Ovary (tissue), 9 donors: Measurements from ENCODE around the gene HIPK3. TPM values are rescaled to one million over a fixed set of nuclear protein-coding genes. Genes with fewer than 3 reads are reported as not detected.

Experiments
- DNase-seq, 5 donors: peaks; one replicate each; pipeline ENCODE4 v3.0.0-alpha.2; 2019 to 2020
- H3K27ac ChIP-seq, 2 donors: fragments of 200-600 bp; one replicate each; pipeline versions ENCODE4 v1.5.1 to v1.8.0; 2019 to 2022
- H3K27me3 ChIP-seq: fragments of 200-600 bp; one replicate; pipeline ENCODE4 v1.8.0; 2022
- H3K36me3 ChIP-seq: fragments of 200-600 bp; sonication (generic); one replicate; pipeline ENCODE4 v1.5.1; 2019
- H3K4me1 ChIP-seq: one replicate; pipeline ENCODE4 v1.8.1; 2013; ENCODE audit warnings: mild to moderate bottlenecking, moderate library complexity; ENCODE audit not compliant: insufficient read depth
- H3K4me3 ChIP-seq: fragments of 200-600 bp; sonication (generic); one replicate; pipeline ENCODE4 v1.5.1; 2017
- H3K9me3 ChIP-seq, 2 donors: fragments of 200-600 bp in 1 of 2; sonication (generic) in 1 of 2; one replicate each; pipeline versions ENCODE4 v1.5.1 to v1.8.1; 2013 to 2019; ENCODE audit warnings: mild to moderate bottlenecking in 1 of 2, moderate library complexity in 1 of 2
- EP300 ChIP-seq: sonication (generic); formaldehyde crosslinking; IDR thresholded peaks from one replicate; pipeline ENCODE4 v1.6.1; 2017; ENCODE audit warnings: antibody characterized with exemption
- POLR2A ChIP-seq: fragments of 450-650 bp; IDR thresholded peaks from one replicate; pipeline ENCODE4 v1.6.1; 2017; ENCODE audit warnings: antibody characterized with exemption, mild to moderate bottlenecking, moderate library complexity
- WGBS, 3 donors: extraction: QIAGEN DNeasy Blood & Tissue Kit in 1 of 3; methylation state at CpG; one replicate each; pipeline versions ENCODE4 v1.1.5 to v1.1.7; 2013 to 2017; 5-methylcytosine and 5-hydroxymethylcytosine counted together
- intact Hi-C, 4 donors: fragments of 100-400 bp; cut with DNase I; formaldehyde crosslinking; loops; one replicate each; pipeline versions ENCODE4 v1.11.0 to v1.15.1; 2022 to 2023
- polyA plus RNA-seq, 2 donors: library from polyadenylated mRNA; stranded (reverse); fragments of 200-250 nt in 1 of 2; fragments of 350-450 nt in 1 of 2; fragmentation: Illumina TruSeq in 1 of 2; extraction: RNeasy Lipid Tissue Mini Kit (QIAGEN cat#74804) in 1 of 2; gene quantifications; one replicate each; pipeline ENCODE4 v1.2.3, GENCODE V29; 2013 to 2014
- total RNA-seq, 7 donors: library from RNA; depleted of rRNA in 2 of 7; stranded (reverse); fragments of >200 nt in 2 of 7; fragmentation: NEBNext Ultra II Directional in 3 of 7; extraction: Animal tissue kit (Norgen Biotek cat#: 25700) in 3 of 7; gene quantifications; one replicate each; pipeline versions ENCODE4 v1.1.0 to v1.2.4, GENCODE V29; 2016 to 2023
- TF ChIP-seq, protein P1 (sequence below), 3 donors: fragments of 450-650 bp in 2 of 3; fragments of 200-600 bp in 1 of 3; IDR thresholded peaks; one replicate each; pipeline versions ENCODE4 v1.5.1 to v1.8.0; 2016 to 2022; ENCODE audit warnings: antibody characterized with exemption in 3 of 3, mild to moderate bottlenecking in 1 of 3
- donor health status: DM: no; HTN: no; CAD: no; lungs with moderate emphysema.
- donor health status: DM: no; HTN: no; CAD: no.
- donor health status: Bipolar disorder and iron deficiency.
- donor health status: DM: yes; HTN: yes; CAD: no.
- donor health status: DM: no; HTN: no; CAD: no.
- donor health status: DM: yes; HTN: yes; CAD: no.

The HIPK3 gene
- total and polyA plus RNA-seq, 9 donors: 28.0 to 252 (median 178) TPM

DNA sequence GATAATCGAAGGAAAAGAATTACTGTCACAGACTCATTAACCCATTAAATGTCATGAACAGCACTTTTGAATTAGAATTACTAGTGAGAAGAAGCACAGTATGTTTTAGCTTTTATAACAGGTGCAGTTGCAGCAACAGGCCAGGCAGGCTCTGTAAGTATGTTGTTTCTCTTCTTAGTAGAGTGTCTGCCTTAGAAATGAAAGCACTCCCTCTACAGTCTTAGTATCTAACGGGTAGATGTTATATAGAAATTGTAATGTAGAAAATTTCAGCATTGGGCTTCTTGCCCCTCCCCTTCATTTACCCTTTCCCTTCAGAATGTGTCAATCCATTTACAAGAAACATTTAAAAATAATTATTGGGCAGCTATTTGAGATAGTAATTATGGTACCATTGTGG lies 87.4 kb downstream of the HIPK3 start:
- WGBS, 3 donors: 28 to 40% (median 35%) methylated on average over 2 of the region's 2 CpGs
- Histone ChIP-seq H3K4me3 (no peak overlapping the region), H3K9me3 (no peaks in the 10 kb centered on the region), H3K27ac (no peak overlapping the region), H3K36me3 (no peaks in the 10 kb centered on the region), H3K27me3 (no peaks in the 10 kb centered on the region), H3K4me1 (no peaks in the 10 kb centered on the region)
- intact Hi-C loops: no loop called here
- DNase-seq: no peak
- no peak for TF ChIP-seq EP300
- no peak for TF ChIP-seq POLR2A
- TF ChIP-seq, protein P1, sequence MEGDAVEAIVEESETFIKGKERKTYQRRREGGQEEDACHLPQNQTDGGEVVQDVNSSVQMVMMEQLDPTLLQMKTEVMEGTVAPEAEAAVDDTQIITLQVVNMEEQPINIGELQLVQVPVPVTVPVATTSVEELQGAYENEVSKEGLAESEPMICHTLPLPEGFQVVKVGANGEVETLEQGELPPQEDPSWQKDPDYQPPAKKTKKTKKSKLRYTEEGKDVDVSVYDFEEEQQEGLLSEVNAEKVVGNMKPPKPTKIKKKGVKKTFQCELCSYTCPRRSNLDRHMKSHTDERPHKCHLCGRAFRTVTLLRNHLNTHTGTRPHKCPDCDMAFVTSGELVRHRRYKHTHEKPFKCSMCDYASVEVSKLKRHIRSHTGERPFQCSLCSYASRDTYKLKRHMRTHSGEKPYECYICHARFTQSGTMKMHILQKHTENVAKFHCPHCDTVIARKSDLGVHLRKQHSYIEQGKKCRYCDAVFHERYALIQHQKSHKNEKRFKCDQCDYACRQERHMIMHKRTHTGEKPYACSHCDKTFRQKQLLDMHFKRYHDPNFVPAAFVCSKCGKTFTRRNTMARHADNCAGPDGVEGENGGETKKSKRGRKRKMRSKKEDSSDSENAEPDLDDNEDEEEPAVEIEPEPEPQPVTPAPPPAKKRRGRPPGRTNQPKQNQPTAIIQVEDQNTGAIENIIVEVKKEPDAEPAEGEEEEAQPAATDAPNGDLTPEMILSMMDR (IDR thresholded peaks at IDR 0.05): no peak

DNA sequence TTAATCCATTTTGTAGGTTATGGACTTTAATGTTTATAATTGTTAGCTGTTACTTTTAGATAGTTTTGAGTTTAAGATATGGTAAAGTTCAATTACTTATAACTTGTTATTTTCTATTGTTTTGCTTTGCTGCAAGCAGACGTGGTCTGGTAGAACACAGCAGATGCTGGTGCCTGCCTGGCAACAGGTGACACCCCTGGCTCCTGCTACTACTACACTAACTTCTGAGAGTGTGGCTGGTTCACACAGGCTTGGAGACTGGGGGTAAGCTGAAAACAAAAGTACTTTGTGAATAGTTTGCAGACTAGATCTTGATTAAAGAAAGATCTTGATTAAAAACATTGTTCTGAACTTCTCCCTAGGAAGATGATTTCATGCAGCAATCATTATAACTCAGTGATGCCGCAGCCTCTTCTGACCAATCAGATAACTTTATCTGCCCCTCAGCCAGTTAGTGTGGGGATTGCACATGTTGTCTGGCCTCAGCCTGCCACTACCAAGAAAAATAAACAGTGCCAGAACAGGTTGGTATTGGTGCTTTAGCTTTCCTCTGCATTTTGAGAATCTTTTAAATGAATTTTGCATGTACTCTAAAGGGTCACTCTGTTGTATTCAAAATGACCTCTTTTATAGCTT lies 90.4 kb downstream of the HIPK3 start:
- Histone ChIP-seq H3K27ac (no peak overlapping the region), H3K4me1 (no peaks in the 10 kb centered on the region), H3K27me3 (no peaks in the 10 kb centered on the region), H3K36me3 (no peaks in the 10 kb centered on the region), H3K4me3 (no peak overlapping the region), H3K9me3 (no peaks in the 10 kb centered on the region)
- no peak for DNase-seq
- TF ChIP-seq POLR2A (no peak), EP300 (no peak)
- TF ChIP-seq, protein P1 (IDR thresholded peaks at IDR 0.05): no peak
- WGBS, 3 donors: 70 to 79% (median 78%) methylated on average over 2 of the region's 2 CpGs
- intact Hi-C loops: no loop called here

DNA sequence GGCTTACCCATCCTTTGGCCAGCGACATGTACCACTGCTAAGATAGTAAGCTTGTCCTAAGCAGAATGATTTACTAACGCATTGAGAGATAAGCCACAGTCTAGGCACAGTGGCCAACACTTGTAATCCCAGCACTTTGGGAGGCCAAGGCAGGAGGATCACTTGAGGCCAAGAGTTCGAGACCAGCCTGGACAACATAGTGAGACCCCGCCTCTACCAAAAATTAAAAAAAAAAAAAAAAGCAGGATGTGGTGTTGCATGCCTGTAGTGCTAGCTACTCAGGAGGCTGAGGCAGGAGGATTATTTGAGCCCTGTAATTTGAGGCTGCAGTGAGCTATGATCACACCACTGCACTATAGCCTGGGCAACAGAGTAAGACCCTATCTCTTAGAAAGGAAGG lies 93.1 kb downstream of the HIPK3 start:
- Histone ChIP-seq H3K27me3 (no peaks in the 10 kb centered on the region), H3K4me3 (no peak overlapping the region), H3K4me1 (no peaks in the 10 kb centered on the region), H3K27ac (no peak overlapping the region), H3K9me3 (no peaks in the 10 kb centered on the region), H3K36me3 (no peaks in the 10 kb centered on the region)
- intact Hi-C loops: no loop called here
- DNase-seq: no peak
- WGBS, 3 donors: 97 to 100% (median 99%) methylated on average over 4 of the region's 4 CpGs
- TF ChIP-seq, protein P1 (IDR thresholded peaks at IDR 0.05): no peak
- TF ChIP-seq EP300 (no peak), POLR2A (no peak)

DNA sequence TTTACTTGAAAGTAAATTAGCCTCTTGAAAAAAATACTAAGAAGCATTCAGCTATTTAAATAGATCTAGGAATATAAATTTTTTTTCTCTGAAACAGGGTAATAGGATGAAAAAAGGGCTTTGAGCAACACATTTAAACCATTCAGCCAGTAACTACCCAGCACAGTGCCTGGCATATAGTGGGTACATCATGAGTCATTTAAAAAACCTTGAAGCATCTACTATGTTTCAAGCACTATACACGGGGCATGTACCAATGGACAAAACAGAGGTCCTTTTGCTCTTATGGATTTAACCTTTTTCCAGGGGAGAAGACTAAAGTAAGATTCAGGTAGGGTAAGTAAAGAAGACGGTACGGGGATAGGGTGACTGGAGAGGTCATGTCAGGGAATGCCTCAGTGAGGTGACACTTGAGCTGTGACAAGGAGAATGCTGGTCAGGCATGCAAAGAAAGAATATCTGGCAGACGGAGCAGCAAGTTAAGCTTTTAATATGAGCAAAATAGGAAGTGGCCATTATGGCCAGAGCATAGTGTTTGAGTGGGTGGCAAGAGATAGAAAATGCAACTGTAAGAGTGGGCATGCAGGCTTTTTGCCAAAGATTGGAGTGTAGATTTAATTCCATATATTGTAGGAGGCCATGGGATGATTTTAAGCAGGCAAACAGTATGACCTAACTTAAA lies 101.1 kb downstream of the HIPK3 start:
- 81 to 86% (median 86%) methylated on average over 4 of the region's 4 CpGs for WGBS, 3 donors
- DNase-seq: no peak
- TF ChIP-seq, protein P1 (IDR thresholded peaks at IDR 0.05): no peak
- TF ChIP-seq POLR2A (no peak), EP300 (no peak)

More for the DNA sequence above, 101.1 kb downstream of the HIPK3 start:
- Histone ChIP-seq H3K4me1 (no peaks in the 10 kb centered on the region), H3K9me3 (no peaks in the 10 kb centered on the region), H3K36me3 (no peaks in the 10 kb centered on the region), H3K27ac (no peak overlapping the region), H3K4me3 (no peak overlapping the region), H3K27me3 (no peaks in the 10 kb centered on the region)
- intact Hi-C loops: no loop called here
